Stimulated activated CD8-positive, alpha-beta memory T cell treated with anti-CD3 and anti-CD28 coated beads, Interleukin-15, amount 100 ng/mL, for 1 hour (primary cell): ENCODE measurements around the gene NRG3.
"Not testable (repeated sequence)": the region's sequence is repeated elsewhere in the genome, so short reads cannot be mapped to it uniquely, and the experiment has no call there.

Source experiments
- DNase-seq: peaks from one replicate; pipeline ENCODE4 v3.0.0-alpha.2; 2020; ENCODE audit warnings: low read depth

NRG3 gene

DNA sequence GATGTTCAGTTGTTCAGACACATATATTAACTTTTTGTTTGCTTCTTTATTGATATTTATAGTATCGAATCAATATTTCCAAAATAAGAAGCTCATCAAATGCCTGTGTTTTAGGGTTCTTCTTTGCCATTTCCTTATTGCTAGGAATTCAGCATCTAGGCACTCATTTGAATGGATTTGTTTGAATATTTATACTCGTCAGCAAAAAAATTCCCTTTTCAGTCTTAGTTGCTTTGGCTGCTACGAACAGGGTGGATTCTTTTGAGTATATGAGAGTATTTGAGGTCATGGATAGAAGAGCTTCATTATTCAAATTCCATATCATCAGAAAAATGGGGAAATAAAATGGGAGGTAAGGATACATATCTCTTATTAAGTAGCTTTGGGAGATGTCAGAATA, 706.9 kb downstream of the NRG3 start:
- DNase-seq = no peak

DNA sequence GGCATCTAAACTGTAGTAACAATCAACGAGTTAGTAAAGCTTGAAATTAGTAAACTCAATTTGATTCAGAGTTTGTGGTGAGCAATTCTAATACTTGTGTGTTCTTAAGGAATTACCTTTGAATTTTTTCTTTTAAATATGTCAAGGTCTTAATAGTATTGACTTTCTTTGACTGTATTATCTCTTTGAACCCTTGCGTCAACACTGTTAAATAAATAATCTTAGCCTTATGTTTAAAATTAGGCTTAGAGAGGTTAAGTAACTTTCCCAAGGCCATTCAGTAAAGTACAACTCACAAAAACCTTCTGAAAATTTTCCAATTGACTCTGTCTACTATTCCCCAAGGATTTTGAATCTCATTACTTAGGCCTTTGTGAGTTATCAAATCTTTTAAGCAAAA, 716.4 kb downstream of the NRG3 start:
- no peak for DNase-seq

DNA sequence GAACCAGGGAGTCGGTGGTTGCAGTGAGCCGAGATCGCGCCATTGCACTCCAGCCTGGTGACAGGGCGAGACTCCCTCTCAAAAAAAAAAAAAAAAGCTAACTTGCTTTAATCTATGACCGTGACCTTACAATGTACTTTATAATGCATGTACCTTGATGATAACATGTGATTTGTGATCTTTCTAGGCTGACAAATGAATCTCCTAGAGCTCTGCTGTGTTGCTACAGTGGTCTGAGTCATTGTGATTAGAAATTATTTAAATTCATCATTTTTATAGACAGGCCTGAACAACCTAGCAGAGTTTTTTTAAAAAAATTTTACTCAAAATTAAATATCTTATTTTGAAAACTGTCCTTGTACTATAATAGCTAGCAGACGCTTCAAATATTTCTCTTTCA, 722.8 kb downstream of the NRG3 start:
- no peak for DNase-seq

DNA sequence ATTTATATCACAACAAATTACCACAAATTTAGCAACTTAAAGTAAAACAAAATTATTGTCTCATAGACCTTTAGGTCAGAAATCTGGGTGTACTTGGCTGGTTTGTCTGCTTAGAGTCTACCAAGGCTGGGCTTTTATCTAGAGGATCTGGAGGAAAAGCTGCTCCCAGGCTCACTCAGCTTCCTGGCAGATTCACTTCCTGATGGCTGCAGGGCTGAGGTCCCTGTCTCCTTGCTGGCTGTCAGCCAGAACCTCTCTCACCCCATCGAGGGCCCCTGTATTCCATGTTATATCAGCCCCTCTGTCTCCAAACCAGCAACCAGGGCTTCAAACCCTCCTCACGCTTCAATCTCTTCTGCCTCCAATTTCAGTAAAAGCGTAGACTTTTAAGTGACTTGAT, 734.9 kb downstream of the NRG3 start:
- DNase-seq = no peak

DNA sequence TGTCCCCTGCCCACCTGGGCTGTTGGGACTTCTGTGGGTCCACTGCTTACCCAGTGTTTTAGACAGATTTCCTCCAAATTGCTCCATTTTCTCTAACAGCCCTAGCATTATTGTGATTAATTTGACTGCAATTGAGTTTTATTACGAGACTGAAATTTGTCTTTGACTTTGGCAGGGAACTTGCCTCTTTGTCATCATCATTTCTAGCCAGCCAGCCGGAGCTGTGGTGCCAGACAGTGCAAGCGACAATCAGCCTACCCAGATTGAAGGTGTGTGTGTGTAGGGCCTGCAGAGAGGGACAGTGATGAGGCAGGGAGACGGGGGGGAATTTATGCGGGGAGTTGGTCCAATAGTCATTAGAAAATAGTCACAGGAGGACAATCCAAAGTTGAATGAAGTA, 743.0 kb downstream of the NRG3 start:
- no peak for DNase-seq

DNA sequence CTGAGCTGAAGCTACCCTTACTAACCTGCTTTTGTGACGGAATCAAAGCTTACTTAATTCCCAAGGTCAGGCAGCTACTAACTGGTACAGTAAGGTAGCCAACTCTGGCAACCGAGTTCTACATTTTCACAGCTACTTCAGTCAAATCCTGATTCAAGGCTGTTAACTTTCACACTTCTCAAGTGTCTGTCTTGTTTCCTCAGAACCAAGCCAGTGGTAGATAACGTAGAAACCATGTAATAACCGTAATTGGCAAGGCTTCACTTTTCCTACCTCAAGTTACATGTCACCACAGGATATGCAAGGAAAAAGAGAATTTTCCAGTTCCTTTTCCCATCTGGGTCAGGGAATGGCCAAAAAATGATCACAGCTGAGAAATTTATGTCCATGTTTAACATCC, 746.7 kb downstream of the NRG3 start:
- no peak for DNase-seq

DNA sequence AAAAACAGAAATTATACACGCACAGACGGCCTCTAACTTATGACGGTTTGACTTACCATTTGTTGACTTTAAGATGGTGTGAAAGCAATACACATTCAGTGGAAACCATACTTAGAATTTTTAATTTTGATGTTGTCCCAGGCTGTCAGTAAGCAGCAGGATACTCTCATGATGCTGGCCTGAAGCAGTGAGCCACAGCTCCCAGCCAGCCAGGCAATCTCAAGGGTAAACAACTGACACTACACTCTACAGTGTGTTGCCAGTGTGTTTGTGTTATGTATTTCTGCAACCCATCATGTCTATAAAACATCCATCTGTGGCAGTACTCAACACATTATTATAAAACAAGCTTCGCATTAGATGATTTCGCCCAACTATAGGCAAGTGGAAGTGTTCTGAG, 747.5 kb downstream of the NRG3 start:
- no peak for DNase-seq

DNA sequence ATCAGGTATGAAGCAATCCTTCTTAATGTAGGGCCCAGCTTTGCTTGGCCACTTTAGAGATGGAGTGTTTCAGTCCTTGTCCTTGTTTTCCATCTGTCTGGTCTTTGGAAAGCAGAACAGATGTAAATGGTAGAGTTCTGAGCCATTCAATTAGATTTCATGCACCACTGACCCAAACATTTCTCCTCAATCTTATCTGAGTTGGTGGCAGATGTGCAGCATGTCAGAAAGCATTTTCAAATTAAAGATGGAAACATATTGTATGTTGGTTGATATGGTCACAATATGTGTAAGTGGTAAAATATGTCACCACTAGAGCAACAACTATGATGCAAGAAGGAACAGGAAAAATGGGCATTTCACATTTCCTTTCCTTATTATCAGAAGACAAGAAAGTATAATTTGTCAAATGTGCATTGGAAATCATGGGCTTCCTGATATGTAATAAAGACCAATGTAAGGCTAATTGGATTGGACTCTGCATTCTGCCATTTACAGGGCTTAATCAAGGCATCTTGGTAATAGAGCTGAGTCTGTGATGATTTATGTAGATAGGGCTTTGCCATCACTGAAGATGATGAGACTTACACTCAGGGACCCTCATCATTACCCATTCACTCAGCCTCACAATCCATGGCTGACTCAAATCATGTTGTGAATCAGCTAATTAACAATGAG, 750.7 kb downstream of the NRG3 start:
- DNase-seq = no peak

DNA sequence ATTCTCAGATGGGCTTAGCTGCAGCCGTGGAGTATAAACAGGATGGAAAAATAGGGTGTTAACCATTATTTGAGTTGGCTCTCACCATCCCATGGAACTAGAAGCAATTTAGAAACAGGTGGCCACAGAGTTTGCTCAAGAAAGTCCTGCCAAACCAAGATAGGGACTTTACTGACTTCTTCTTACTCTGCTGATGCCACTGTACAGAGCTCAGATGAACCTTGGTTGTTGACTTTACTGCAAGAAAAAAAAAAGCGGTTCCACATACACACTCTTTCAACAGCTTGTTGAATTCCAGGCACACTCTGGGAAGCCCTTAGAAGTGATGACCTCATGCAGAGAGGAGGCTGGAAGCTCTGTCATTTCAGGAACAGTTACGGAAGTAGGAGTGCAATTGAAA, 753.4 kb downstream of the NRG3 start:
- DNase-seq = no peak

DNA sequence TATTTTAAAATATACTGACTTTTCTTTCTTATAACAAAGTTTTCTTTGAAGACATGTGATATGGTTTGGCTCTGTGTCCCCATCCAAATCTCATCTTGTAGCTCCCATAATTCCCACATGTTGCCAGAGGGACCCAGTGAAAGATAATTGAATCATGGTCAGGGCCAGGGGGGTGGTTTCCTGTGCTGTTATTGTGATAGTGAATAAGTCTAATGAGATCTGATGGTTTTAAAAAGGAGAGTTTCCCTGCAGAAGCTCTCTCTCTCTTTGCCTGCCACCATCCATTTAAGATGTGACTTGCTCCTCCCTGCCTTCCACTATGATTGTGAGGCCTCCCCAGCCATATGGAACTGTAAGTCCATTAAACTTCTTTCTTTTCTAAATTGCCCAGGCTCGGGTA, 768.1 kb downstream of the NRG3 start:
- no peak for DNase-seq

DNA sequence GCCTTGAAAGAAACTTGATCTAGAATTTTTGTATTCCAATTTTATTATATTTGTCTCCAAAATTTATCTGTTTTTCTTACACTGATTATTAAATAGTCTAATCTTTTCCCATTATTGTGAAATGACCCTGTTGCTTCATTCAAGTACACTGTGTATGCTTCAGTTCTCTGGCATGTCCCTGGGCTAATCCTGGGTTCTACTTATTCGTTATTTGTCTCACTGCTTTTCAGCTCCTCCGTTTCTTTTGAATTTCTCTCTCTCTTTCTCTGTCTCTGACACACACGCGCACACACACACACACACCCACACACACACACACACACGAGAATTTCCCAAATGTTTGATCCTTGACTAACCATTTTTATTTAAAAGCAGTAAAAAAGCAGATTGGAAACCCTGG, 768.6 kb downstream of the NRG3 start:
- DNase-seq = no peak

DNA sequence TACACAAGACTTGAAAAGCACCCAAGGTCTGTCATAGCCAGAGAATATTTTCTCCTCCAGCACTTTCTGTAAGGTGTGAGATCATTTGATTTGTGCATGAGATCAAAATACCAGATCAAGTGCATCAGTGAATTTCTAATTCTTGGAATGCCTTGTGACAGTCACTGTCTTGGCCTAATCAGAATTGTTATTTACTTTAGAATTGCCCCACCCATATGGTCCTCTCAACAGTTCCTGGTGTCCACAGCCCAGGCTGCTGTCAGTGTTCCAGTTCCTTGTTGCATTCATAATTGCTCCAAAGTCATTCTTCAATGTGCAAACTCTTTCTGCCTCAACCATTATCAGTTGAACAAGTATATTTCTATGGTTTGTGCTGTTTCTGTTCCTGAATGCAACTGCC, 770.2 kb downstream of the NRG3 start:
- DNase-seq = no peak

DNA sequence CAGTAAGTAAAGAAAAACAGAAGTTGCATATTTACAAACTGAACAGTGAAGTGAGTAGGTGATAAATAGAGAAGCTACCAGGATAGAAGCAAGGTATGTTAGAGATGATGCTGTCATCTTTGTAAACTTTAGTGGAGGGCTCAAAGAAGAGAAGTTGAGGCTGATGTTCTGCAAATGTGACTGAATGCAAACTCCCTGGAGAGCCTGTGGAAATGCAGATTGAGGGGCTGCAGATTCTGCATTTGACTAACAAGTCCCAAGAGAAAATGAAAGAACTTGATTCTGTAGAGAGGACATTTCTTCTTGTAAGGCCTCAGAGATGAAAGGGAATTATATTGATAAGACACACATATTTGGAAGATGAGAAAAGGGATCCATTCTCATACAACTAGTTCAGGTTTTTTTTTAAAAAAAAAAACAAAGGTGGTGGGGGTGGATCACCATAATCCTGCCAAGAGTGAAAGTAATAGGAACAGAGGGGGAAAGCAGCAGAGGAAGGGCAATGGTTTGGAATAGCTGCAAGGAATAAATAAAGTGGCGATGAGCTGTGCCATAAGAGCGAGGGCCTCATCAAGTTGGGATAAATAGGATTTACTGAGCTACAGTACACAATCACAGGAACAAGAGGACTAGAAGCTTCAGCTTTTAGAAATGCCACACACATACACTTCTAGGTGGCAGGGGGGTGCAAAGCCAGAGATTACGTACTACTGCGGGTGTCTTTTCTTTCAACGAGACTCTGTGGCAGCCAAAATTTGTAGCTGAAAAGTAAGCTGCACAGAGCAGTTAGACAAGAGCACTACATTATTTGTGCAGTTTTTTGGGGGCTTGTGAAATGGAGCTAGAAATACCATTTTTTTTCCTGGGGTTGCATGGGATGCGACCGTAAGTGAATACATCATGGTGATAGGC, 778.5 kb downstream of the NRG3 start:
- DNase-seq = no peak

DNA sequence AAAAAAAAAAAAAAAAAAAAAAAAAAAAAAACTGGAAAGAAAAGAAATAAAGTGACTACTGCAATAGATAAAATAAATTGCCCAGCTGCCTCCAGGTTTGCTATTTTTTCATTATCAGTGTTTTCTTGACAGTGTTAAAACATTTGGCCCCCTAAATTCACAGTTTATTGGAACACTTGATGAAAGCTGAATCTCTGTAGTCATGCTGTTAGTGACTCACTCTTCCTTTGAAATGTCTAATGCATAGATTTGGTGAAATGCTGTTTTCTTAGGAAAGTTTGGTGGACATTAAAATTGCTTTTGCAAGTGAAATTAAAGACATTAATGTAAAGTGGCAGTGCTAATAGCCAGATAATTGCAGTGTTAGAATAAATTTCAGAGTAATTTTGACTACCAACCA, 785.2 kb downstream of the NRG3 start:
- DNase-seq = no peak

DNA sequence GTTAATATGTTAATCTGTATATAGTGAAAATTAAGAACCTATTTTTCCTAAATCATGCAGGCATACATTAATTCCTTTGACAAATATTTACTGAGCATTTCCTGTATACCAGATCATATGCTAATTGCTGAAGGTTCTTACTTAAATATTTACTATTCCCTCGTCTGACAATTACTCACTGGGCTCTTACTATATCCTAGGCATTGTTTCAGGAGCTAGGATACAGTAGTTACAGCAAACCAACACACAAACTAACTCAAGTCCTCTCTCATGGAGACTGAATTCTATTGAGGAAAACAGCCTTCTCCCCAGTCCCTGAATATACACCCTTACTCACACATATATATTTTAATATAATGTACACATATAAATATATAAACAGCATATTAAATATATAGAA, 786.0 kb downstream of the NRG3 start:
- no peak for DNase-seq

DNA sequence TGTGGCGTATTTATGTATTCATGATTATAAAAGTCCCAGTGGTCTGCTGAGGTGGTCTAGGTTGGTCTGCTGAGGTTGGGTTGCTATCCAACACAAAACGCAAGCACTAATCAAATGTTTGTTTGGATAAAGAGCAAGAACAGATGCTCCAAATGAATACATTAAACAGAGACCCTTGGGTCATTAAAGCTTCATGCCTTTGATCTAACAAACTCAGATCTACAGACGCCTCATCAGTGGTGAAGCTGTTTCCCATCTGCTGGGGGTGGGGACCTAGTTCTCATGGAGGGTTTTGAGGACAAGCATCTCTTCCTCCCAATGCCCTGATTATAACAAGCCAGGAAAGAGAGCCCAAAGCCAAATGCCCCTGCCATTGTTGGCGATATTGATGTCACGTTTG, 786.7 kb downstream of the NRG3 start:
- no peak for DNase-seq

DNA sequence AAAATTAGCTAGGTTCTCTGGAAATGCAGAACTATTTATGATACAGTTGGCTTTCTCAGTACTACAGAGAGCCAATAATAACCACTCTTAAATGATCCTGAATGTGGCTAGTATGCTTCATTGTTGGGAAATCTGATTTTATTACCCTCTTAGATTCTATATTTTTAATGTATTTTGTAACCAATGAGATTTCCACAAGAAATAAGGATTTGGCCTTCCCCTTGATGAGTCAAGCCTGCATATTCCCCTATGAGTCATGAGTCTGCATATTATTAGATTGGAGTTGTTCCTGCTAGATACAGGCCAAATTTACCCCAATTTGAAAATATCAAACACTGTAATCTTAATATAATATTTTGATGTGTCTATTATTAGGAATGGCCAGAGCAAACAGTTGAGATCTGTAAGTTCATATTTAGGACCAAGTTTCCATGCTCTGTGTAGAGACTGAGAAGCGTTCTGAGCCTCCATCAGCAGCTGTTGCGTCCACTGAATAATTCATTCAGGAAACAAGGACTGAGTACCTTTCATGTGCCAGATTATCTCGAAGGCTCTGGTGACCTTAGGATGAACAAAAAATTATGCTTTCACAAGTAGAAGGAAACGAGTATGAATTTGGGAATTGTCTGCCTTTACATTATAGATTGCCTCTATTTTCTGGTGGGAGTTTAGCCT, 793.4 kb downstream of the NRG3 start:
- no peak for DNase-seq

DNA sequence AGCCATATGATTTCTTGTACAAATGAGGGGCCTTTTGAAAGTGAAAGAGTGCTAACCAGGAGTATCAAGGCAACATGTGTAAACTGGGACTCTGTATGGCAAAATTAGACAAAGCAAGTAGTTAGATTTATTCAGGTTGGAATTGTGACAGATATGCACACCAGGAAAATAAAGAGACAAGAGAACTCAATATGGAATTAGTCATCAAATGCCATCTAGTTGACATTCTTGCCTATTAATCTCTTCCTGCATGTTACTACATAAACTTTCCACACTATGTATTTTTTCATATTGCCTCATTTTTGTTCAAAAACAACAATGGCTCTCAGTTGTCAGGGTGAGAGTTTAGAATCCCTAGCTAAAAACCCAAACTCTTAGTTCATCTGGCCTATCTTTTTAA, 799.0 kb downstream of the NRG3 start:
- DNase-seq = no peak

DNA sequence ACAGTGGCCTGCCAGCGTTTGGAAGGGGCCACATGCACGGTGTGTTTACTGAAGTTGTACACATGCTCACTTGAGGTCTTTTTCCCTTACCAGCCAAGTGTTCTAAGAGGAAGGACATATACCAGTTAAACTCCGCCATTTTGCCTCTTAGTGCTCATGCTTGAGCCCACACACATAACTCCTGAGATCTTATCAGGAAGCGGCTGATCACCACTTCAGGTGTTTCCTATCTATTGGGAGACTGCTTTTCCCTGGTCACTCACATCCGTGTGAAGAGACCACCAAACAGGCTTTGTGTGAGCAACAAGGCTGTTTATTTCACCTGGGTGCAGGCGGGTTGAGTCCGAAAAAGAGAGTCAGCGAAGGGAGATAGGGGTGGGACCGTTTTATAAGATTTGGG, 802.9 kb downstream of the NRG3 start:
- not testable (repeated sequence) for DNase-seq

DNA sequence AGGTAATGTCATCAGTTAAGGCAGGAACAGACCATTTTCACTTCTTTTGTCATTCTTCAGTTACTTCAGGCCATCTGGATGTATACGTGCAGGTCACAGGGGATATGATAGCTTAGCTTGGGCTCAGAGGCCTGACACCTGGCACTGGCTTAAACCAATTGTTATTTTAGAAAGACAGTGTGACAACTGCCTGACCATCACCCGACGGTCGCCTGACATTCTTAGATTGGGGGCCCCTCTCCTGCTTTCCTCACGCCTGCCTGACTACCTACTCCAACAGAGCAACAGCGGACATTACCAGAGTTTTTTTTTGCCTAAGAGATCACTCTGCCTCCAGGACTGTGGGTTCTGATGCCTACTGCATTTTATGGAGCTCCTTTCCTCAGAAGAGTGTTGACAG, 803.5 kb downstream of the NRG3 start:
- not testable (repeated sequence) for DNase-seq

DNA sequence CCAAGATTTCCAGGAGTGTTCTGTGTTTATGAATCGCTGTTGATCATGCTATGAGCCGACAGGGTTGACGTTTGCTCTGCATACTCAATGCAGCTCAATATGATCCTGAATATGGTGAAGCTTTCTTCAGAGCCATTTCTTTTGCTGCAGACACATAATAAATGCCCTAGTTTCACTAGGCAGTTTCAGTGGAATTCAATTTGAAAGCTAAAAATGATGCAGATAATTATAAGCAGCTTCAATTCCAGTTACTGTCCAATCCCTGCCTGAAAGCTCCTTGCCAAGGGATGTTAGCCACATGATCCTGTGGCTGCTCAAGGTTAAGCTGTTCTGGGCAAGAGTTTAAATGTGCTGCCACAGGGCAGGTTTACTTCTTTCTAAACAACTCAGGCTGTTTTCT, 805.6 kb downstream of the NRG3 start:
- no peak for DNase-seq

DNA sequence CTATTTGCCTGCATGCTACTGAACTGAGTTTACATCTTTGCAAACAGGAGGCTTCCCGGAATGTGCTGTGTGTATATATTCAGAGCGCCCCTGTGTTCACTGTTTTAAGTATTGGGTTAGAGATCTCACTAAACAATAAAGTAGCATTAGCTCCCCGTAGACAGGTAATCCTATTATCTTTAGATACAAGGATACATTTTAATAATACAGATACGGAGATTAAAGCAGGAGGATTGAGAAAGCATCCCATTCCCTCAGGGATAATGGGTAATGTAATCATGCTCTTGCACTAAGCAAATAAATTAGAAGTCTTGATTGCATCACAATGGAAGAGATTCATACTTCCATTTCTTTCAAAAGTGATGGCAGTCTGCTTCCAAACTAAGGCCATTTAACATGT, 809.0 kb downstream of the NRG3 start:
- no peak for DNase-seq

DNA sequence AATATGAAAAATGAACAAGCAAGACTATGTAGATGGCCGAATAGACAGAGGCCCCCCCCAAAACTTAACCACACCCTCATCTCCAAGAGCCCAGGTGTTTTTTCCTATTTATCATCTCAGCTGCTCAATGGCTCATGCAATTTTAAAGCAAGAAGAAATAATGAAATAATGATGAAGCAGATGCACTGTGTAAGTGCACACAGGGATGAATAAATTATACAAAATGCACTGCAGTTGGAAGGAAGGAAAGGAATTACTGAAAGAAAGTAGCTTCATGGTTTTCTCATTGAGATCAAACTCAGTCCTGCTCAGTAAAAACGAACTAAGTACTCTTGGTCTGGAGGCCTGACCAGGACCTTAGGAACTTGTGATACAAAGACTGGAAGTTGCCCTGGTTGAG, 810.1 kb downstream of the NRG3 start:
- DNase-seq = no peak
